GM12891 (cell line): ENCODE results near the gene MIS18A.

ENCODE experiments used
- PAX5 ChIP-seq: IDR thresholded peaks from 2 replicates; pipeline ENCODE4 v1.6.1; 2011; ENCODE audit warnings: low read length, moderate library complexity, mild to moderate bottlenecking; ENCODE audit not compliant: insufficient read depth, severe bottlenecking
- POLR2A ChIP-seq: IDR thresholded peaks from 2 replicates; pipeline ENCODE4 v1.6.1; 2011; ENCODE audit warnings: low read depth, low read length, control low read depth
- POLR2AphosphoS5 ChIP-seq: IDR thresholded peaks from 2 replicates; pipeline ENCODE4 v1.6.1; 2011; ENCODE audit warnings: low read depth, low read length, control low read depth
- POU2F2 ChIP-seq: IDR thresholded peaks from 2 replicates; pipeline ENCODE4 v1.6.1; 2011; ENCODE audit warnings: low read depth, mild to moderate bottlenecking, control low read depth, low read length, moderate library complexity
- SPI1 ChIP-seq: IDR thresholded peaks from 2 replicates; pipeline ENCODE4 v1.6.1; 2011; ENCODE audit warnings: low read depth, low read length, control low read depth
- TAF1 ChIP-seq: IDR thresholded peaks from 2 replicates; pipeline ENCODE4 v1.6.1; 2011; ENCODE audit warnings: low read depth, low read length, control low read depth

DNA sequence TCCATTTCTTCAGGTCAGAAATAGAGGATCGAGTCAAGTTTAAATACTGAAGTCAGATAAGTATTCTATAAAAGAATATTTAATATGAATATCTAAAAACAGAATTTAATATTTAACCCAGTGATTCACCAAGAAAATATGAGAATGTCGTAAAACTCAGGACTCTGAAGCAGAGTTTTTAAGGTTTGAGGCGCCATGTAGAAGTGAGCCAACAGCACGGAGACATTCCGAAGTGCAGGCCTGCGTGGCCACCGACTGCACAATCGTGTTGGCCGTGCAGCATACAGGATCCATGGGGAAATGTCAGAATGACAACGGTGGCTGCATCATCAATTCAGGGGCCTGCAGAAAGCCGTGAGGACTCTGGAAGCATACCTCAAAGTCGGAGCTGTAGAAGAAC lies 43.3 kb upstream of the MIS18A start:
- TF ChIP-seq POLR2A, result no peak
- TF ChIP-seq TAF1, result no peak
- no peak for TF ChIP-seq POLR2AphosphoS5
- no peak for TF ChIP-seq PAX5
- no peak for TF ChIP-seq SPI1
- no peak for TF ChIP-seq POU2F2
